GM12891 (cell line): Measurements from ENCODE around the gene SKA1.
A peak's percentile ranks its signal among the peaks of the same experiment; 100 is the strongest.
"Not testable (repeated sequence)": the region's sequence is repeated elsewhere in the genome, so short reads cannot be mapped to it uniquely, and the experiment has no call there.

Experiments used
- DNase-seq: peaks from one replicate; pipeline ENCODE4 v3.0.0; 2011; ENCODE audit warnings: low spot score; ENCODE audit not compliant: insufficient read length
- FAIRE-seq: peaks from 2 replicates; lab custom pipeline; 2011; peaks lifted over from hg19 to GRCh38; lab: Jason Lieb, UNC
- PAX5 ChIP-seq: IDR thresholded peaks from 2 replicates; pipeline ENCODE4 v1.6.1; 2011; ENCODE audit warnings: low read length, moderate library complexity, mild to moderate bottlenecking; ENCODE audit not compliant: insufficient read depth, severe bottlenecking
- POLR2A ChIP-seq: IDR thresholded peaks from 2 replicates; pipeline ENCODE4 v1.6.1; 2011; ENCODE audit warnings: low read depth, low read length, control low read depth
- POLR2AphosphoS5 ChIP-seq: IDR thresholded peaks from 2 replicates; pipeline ENCODE4 v1.6.1; 2011; ENCODE audit warnings: low read depth, low read length, control low read depth
- POU2F2 ChIP-seq: IDR thresholded peaks from 2 replicates; pipeline ENCODE4 v1.6.1; 2011; ENCODE audit warnings: low read depth, mild to moderate bottlenecking, control low read depth, low read length, moderate library complexity
- SPI1 ChIP-seq: IDR thresholded peaks from 2 replicates; pipeline ENCODE4 v1.6.1; 2011; ENCODE audit warnings: low read depth, low read length, control low read depth
- TAF1 ChIP-seq: IDR thresholded peaks from 2 replicates; pipeline ENCODE4 v1.6.1; 2011; ENCODE audit warnings: low read depth, low read length, control low read depth

Gene SKA1

DNA sequence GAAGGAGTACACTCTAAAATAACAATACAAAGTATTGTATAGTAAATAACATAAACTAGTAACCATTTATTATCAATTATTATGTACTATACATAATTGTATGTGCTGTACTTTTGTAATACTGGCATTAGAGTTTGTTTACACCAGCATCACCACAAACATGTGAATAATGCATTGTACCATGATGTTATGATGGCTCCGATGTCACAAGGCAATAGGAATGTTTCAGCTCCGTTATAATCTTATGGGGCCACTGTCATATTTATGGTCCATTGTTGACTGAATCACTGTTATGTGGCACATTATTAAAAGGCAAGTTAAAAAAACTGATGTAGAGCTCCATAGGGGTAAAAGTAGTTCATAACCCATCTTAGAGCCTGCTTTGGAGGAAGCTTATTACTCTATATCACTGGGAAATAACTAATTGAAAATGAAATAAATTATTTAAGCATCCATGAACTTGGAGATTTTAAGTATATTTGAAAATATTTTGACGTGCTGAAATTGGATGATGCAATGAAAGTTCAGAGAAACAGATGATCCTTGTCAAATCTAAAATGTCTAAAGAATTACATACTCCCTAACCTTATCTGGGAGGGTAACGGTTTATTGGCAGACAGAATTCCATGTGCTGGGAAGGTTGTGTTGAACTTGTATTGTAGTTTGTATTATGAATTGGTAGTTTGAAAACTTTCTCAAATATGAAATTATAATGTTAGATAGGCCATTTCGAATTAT lies 2.4 kb downstream of the SKA1 start:
- FAIRE-seq (no peak), DNase-seq (no peak)
- TF ChIP-seq TAF1, result no peak
- TF ChIP-seq POU2F2, result no peak
- TF ChIP-seq POLR2AphosphoS5, result no peak
- no peak for TF ChIP-seq POLR2A

DNA sequence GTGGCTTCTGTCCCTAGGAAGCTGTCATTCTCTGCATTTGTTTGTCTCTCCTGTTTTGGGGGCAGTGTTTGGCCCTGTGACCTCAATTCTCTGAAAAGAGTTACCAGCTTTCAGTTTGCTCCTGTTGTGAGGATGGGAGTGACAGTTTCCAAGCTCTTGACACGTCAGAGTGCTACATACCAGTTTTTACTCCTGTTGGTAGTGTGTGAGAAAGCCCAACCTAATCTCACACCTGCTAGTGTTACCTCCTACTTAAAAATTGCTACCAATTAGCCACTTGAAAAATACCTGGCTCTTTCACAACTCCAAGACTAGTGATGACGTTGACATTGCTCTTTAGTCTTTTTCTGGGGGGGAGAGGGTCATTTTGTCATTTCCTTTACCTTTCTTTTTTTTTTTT lies 14.1 kb downstream of the SKA1 start:
- FAIRE-seq, result no peak
- TF ChIP-seq SPI1 (no peak), POLR2AphosphoS5 (no peak), POU2F2 (no peak), TAF1 (no peak), POLR2A (no peak), PAX5 (no peak)
- no peak for DNase-seq

DNA sequence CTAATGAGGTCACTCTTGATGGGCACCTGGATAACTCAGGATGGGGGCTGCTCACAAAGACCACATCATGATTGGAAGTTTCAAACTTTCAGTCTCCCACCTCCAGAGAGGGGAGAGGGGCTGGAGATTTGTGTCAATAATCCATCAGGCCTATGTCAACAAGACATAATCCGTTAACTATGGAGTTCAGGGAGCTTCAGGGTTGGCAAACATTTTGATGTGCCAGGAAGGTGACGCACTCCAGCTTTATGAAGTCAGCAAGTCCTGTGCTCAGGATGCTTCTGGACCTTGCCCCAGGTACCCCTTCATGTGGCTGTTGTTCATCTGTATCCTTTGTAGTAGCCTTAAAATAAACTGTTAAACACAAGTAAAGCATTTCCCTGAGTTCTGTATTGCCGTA lies 19.0 kb downstream of the SKA1 start:
- no peak for TF ChIP-seq POLR2AphosphoS5
- TF ChIP-seq POLR2A, result no peak
- TF ChIP-seq TAF1, result no peak
- no peak for TF ChIP-seq POU2F2
- no peak for TF ChIP-seq SPI1
- no peak for TF ChIP-seq PAX5
- FAIRE-seq, result no peak
- DNase-seq, result no peak

DNA sequence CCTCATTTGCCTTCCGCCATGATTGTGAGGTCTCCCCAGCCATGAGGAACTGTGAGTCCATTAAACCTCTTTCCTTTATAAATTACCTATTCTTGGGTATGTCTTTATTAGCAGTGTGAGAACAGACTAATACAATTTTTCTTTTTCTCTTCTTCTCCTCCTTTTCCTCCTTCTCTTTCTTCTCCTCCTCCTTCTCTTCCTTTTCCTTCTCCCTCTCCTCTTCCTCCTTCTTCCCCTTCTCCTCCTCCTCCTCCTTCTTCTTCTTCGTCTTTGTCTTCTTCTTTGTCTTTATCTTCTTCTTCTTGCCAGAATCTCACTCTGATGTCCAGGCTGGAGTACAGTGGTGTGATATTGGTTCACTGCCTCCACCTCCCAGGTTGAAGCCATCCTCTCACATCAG lies 20.2 kb downstream of the SKA1 start:
- TF ChIP-seq POU2F2, result no peak
- no peak for TF ChIP-seq TAF1
- TF ChIP-seq PAX5, result no peak
- no peak for TF ChIP-seq SPI1
- no peak for TF ChIP-seq POLR2AphosphoS5
- TF ChIP-seq POLR2A, result no peak
- DNase-seq (no peak), FAIRE-seq (no peak)

DNA sequence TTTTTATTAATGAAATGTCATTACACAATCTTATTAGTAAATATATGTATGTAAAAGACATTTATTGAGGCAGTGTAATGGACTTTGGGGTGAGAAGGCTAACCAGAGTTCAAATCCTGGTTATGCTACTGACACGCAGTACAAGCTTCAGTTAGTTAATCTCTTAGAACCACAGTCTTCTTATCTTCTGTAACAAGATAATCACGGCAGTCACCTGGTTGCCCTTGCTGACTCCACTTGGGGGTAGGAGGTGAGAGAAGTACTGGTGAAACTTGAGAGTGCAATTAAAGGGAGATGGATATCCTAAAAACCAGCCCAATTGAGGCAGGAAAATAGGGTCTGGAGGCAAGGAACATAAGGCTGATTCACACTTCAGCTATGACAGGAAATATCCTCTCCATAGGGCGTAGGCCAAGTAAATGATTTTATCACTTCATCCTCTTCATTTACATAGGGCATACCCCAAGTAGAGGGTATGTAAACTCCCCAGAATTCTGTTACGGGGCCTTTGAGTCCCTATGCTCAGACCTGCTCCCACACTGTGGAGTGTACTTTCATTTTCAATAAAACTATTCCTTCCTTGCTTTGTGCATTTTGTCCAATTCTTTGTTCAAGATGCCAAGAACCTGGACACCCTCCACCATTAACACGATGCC lies 21.3 kb downstream of the SKA1 start:
- no peak for FAIRE-seq
- DNase-seq, result no peak
- no peak for TF ChIP-seq PAX5
- TF ChIP-seq POLR2AphosphoS5, result no peak

DNA sequence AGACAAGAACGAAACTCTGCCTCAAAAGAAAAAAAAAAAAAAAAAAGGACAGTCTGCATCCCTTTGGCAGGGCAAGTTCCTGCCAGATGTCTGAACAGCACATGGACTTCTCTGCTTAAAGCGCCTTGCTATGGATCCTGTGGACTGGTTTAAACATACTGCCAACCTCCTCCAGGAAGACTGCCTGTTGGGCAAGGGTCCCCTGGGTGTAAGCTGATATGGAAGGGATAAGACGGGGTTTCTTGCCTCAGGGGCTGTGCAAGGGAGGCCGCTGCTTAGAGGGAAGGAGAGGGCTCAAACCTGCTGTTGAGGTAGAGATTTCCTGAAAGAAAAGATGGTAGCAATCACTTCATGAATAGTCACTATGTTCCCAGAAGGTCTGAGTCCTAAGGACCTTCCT lies 22.2 kb downstream of the SKA1 start:
- TF ChIP-seq TAF1 (no peak), POLR2AphosphoS5 (no peak), POU2F2 (no peak), PAX5 (no peak), SPI1 (no peak), POLR2A (no peak)
- FAIRE-seq (no peak), DNase-seq (no peak)

DNA sequence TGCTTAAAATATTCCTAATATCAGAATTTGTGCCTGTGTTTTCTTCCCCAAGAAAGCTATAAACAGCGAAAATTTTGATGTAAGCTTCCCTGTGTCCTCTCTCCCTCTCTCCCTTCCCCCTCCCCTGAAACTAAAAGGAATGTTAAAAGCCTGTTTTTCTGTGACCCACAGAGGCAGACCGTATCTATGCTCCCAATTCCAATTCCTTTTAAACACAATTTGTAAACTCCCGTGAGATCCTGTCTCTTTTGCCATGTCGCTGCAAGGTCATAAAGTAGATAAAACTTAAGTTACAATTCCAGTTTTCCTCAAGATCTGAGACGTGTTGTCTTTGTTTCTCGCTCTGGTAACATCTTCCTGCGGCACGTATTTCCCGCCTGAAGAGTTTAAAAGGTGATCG lies 23.3 kb downstream of the SKA1 start:
- no peak for DNase-seq
- FAIRE-seq, result no peak
- TF ChIP-seq SPI1 (no peak), POU2F2 (no peak), PAX5 (no peak), POLR2A (no peak), POLR2AphosphoS5 (no peak), TAF1 (no peak)

DNA sequence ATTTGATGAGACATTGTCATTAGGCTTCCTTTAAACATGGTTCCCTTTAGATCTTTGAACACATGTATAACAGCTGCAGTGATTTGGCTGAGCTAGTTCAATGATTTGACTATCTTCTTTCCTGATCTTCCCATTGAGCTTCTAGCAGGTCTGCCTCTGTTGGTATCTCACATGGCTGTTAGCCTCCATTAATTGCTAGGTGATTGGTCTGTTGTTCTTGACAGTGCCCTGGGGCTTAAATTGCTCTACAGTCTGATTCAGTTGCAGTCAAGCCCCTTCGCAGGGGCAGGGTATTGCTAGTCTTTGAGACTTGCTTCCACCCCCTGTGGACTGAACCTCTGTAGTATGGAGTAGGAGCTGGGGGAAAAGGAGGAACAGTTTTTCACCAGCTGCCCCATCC lies 24.1 kb downstream of the SKA1 start:
- FAIRE-seq (peak; percentile 16), DNase-seq (no peak)
- TF ChIP-seq POLR2A (no peak), PAX5 (no peak), POU2F2 (no peak), TAF1 (no peak), SPI1 (no peak)

DNA sequence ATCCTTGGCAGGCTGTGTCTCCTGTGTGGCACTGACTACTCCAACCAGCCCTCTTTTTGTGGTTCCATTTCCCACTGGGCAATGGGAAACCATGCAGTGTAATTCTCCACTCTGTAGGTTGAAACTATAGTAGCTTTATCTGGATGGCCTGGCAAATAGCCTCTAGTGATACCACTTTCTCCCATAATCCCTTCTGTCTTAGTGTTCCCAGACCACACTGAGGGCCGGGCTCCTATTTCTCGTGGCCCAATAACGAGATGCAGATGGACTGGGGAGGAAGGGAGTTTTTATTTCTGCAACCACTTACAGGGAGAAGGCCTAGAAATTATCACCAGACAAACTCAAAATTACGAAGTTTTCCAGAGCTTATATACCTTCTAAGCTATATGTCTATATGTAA lies 24.7 kb downstream of the SKA1 start:
- TF ChIP-seq SPI1 (no peak), TAF1 (no peak), POU2F2 (no peak), POLR2A (no peak), POLR2AphosphoS5 (no peak), PAX5 (no peak)
- FAIRE-seq (no peak), DNase-seq (no peak)

DNA sequence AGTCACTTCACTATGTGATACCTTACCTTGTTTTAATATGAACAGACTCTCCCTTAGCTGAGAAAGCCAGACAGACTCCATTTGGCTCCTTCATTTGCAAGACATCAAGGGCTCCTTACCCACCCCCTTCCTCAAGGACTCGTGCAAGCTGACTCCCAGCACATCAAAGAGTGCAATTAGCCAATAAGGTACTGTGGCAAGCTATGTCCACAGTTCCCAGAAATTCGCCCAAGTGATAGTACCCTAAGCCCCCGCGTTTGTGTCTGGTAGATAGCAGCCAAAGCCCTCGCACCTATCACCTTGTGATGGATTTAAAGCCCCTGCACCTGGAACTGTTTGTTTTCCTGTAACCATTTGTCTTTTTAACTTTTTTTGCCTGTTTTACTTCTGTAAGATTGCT lies 25.6 kb downstream of the SKA1 start:
- DNase-seq, FAIRE-seq: not testable (repeated sequence)
